GM23338 (cell line): ENCODE results near the gene PAK1. TPM values are rescaled to one million over a fixed set of nuclear protein-coding genes. Genes with fewer than 3 reads are reported as not detected.

ENCODE experiments used
- ATAC-seq: fragments of 200-7000 bp; cut with Tn5 transposase; 3 replicates; pipeline ENCODE4 v1.9.1; 2020
- DNase-seq: peaks from one replicate; pipeline ENCODE4 v3.0.0-alpha.2; 2015; ENCODE audit warnings: low spot score
- H2AFZ ChIP-seq: fragments of 200-600 bp; sonication (generic); 2 replicates; pipeline ENCODE4 v1.8.0; 2016; ENCODE audit warnings: antibody characterized with exemption, mild to moderate bottlenecking, moderate library complexity
- H3F3A ChIP-seq: fragments of 200-600 bp; sonication (generic); replicated peaks from 2 replicates; pipeline ENCODE4 v1.8.0; 2017; ENCODE audit warnings: antibody characterized with exemption, mixed run types, low read depth
- H3K27ac ChIP-seq: fragments of 200-600 bp; sonication (generic); 2 replicates; pipeline ENCODE4 v1.6.1; 2016; ENCODE audit warnings: low read depth
- H3K27me3 ChIP-seq: fragments of 200-600 bp; sonication (generic); 2 replicates; pipeline ENCODE4 v1.8.0; 2016; ENCODE audit warnings: mild to moderate bottlenecking, mixed run types, moderate library complexity; ENCODE audit not compliant: insufficient read depth
- H3K36me3 ChIP-seq: fragments of 200-600 bp; sonication (generic); 2 replicates; pipeline ENCODE4 v1.8.0; 2016; ENCODE audit warnings: mild to moderate bottlenecking; ENCODE audit not compliant: insufficient read depth
- H3K4me1 ChIP-seq: fragments of 200-600 bp; sonication (generic); 2 replicates; pipeline ENCODE4 v1.8.0; 2016; ENCODE audit warnings: mild to moderate bottlenecking, moderate library complexity; ENCODE audit not compliant: insufficient read depth
- H3K4me2 ChIP-seq: fragments of 200-600 bp; sonication (generic); 2 replicates; pipeline ENCODE4 v1.7.1; 2017; ENCODE audit warnings: mixed run types
- H3K4me3 ChIP-seq: fragments of 200-600 bp; sonication (generic); 2 replicates; pipeline ENCODE4 v1.6.1; 2016; ENCODE audit warnings: mixed run types
- H3K79me2 ChIP-seq: fragments of 200-600 bp; sonication (generic); replicated peaks from 2 replicates; pipeline ENCODE4 v1.8.0; 2017; ENCODE audit warnings: mild to moderate bottlenecking; ENCODE audit not compliant: insufficient read depth
- H3K9me2 ChIP-seq: fragments of 200-600 bp; sonication (generic); 2 replicates; pipeline ENCODE4 v1.8.0; 2017; ENCODE audit not compliant: insufficient read depth
- H4K20me1 ChIP-seq: fragments of 200-600 bp; sonication (generic); replicated peaks from 2 replicates; pipeline ENCODE4 v1.8.0; 2017; ENCODE audit warnings: mild to moderate bottlenecking; ENCODE audit not compliant: insufficient read depth
- H3K27ac Mint-ChIP-seq: 2 replicates; pipeline ENCODE4 v1.8.0; 2020; ENCODE audit warnings: inconsistent platforms, mild to moderate bottlenecking, moderate library complexity, mixed read lengths
- H3K27me3 Mint-ChIP-seq: 3 replicates; pipeline ENCODE4 v1.8.0; 2022; ENCODE audit warnings: low read depth, mild to moderate bottlenecking, moderate library complexity, mixed read lengths, inconsistent platforms; ENCODE audit not compliant: insufficient read depth, poor library complexity
- H3K36me3 Mint-ChIP-seq: 3 replicates; pipeline ENCODE4 v1.8.0; 2021; ENCODE audit warnings: low read depth, mild to moderate bottlenecking, inconsistent platforms, moderate library complexity, mixed read lengths
- H3K4me1 Mint-ChIP-seq: 3 replicates; pipeline ENCODE4 v1.8.0; 2020; ENCODE audit warnings: mild to moderate bottlenecking, inconsistent platforms, mixed read lengths
- H3K4me3 Mint-ChIP-seq: 3 replicates; pipeline ENCODE4 v1.8.0; 2021; ENCODE audit warnings: moderate library complexity, mild to moderate bottlenecking, inconsistent platforms, mixed read lengths
- H3K9me3 Mint-ChIP-seq: 3 replicates; pipeline ENCODE4 v1.8.0; 2020; ENCODE audit warnings: moderate library complexity, mild to moderate bottlenecking, inconsistent platforms, mixed read lengths
- CREB1 ChIP-seq: fragments of 250-450 bp; sonication (Bioruptor Pico); IDR thresholded peaks from 2 replicates; pipeline ENCODE4 v1.5.0; 2020; ENCODE audit warnings: low read depth, mild to moderate bottlenecking, moderate library complexity
- CTCF ChIP-seq, 2 experiments: fragments of 200-600 bp in 1 of 2; sonication (generic) in 1 of 2; conservative IDR thresholded peaks; 2 replicates each; pipeline versions ENCODE4 v1.5.1 to v1.6.1; 2016 to 2017; ENCODE audit warnings: antibody characterized with exemption in 2 of 2, low read depth in 2 of 2, mild to moderate bottlenecking in 2 of 2, moderate library complexity in 1 of 2
- ETS1 ChIP-seq: IDR thresholded peaks from 2 replicates; pipeline ENCODE4 v1.6.1; 2016; ENCODE audit warnings: antibody characterized with exemption
- EZH2 ChIP-seq: fragments of 200-600 bp; sonication (generic); IDR thresholded peaks from one replicate; pipeline ENCODE4 v1.8.0; 2017; ENCODE audit warnings: antibody characterized with exemption, mild to moderate bottlenecking, low read depth; ENCODE audit not compliant: unreplicated experiment
- EZH2phosphoT487 ChIP-seq: fragments of 200-600 bp; sonication (generic); IDR thresholded peaks from one replicate; pipeline ENCODE4 v1.8.1; 2018; ENCODE audit warnings: antibody characterized with exemption; ENCODE audit not compliant: unreplicated experiment
- JUNB ChIP-seq: IDR thresholded peaks from one replicate; pipeline ENCODE4 v1.6.1; 2016; ENCODE audit warnings: antibody characterized with exemption; ENCODE audit not compliant: unreplicated experiment
- NANOG ChIP-seq: IDR thresholded peaks from 2 replicates; pipeline ENCODE4 v1.6.1; 2016; ENCODE audit warnings: antibody characterized with exemption, borderline replicate concordance
- POLR2AphosphoS5 ChIP-seq: IDR thresholded peaks from 2 replicates; pipeline ENCODE4 v1.6.1; 2016; ENCODE audit warnings: antibody characterized with exemption, low read depth
- REST ChIP-seq: IDR thresholded peaks from one replicate; pipeline ENCODE4 v1.6.1; 2018; ENCODE audit warnings: antibody characterized with exemption; ENCODE audit not compliant: unreplicated experiment
- STAT1 ChIP-seq: IDR thresholded peaks from one replicate; pipeline ENCODE4 v1.6.1; 2016; ENCODE audit warnings: antibody characterized with exemption; ENCODE audit not compliant: unreplicated experiment
- ZNF114 ChIP-seq: fragments of 250-450 bp; sonication (Bioruptor Pico); IDR thresholded peaks from 2 replicates; pipeline ENCODE4 v1.5.0; 2020; ENCODE audit warnings: mild to moderate bottlenecking, moderate library complexity
- ZNF331 ChIP-seq: fragments of 250-450 bp; sonication (Bioruptor Pico); IDR thresholded peaks from 2 replicates; pipeline ENCODE4 v1.5.0; 2020; ENCODE audit warnings: low read depth, mild to moderate bottlenecking, moderate library complexity
- ZNF462 ChIP-seq: fragments of 250-450 bp; sonication (Bioruptor Pico); IDR thresholded peaks from 2 replicates; pipeline ENCODE4 v1.5.0; 2020; ENCODE audit warnings: mild to moderate bottlenecking, moderate library complexity
- polyA plus RNA-seq: library from polyadenylated mRNA; unstranded; fragments of >200 nt; fragmentation: Nextera tagmentation; extraction: Ambion mirVana; gene quantifications from 2 replicates; pipeline ENCODE4 v1.2.1, GENCODE V29; 2016
- total RNA-seq: library from RNA; depleted of rRNA; stranded (reverse); fragments of >200 nt; shearing (Covaris generic); gene quantifications from 2 replicates; pipeline ENCODE4 v1.2.3, GENCODE V29; 2014

PAK1 gene
- total and polyA plus RNA-seq, 2 experiments from 2014 or later, result 102 to 175 TPM

- Mint-ChIP-seq H3K4me1 (no peaks in the 10 kb centered on the region), H3K36me3 (peaks cover 50% of the 10 kb centered on the region), H3K9me3 (no peaks in the 10 kb centered on the region), H3K27ac (no peak overlapping the region), H3K27me3 (peaks cover 4% of the 10 kb centered on the region), H3K4me3 (no peak overlapping the region)
- Histone ChIP-seq H2AFZ (no peak overlapping the region), H3K4me1 (no peaks in the 10 kb centered on the region), H3K4me3 (no peak overlapping the region), H4K20me1 (peaks cover 4% of the 10 kb centered on the region), H3K36me3 (peaks cover 45% of the 10 kb centered on the region), H3K4me2 (no peak overlapping the region), H3F3A (0 out of 2 replicates have a peak, but pooled peaks cover 4% of the 10 kb centered on the region), H3K27me3 (no peaks in the 10 kb centered on the region), H3K79me2 (peaks cover 15% of the 10 kb centered on the region; the same call in 1 of the 2 replicates), H3K9me2 (no peaks in the 10 kb centered on the region), H3K27ac (no peak overlapping the region)
- no peak for TF ChIP-seq REST
- TF ChIP-seq CTCF (conservative IDR thresholded peaks at IDR 0.05; ENCODE audit: low read depth in 2 of 2), result no peak
- no peak for TF ChIP-seq EZH2phosphoT487
- no peak for TF ChIP-seq ETS1
- no peak for TF ChIP-seq POLR2AphosphoS5
- no peak for TF ChIP-seq NANOG
- no peak for TF ChIP-seq ZNF462
- no peak for TF ChIP-seq STAT1
- no peak for TF ChIP-seq CREB1
- TF ChIP-seq ZNF331, result no peak
- no peak for TF ChIP-seq EZH2
- no peak for TF ChIP-seq ZNF114 (CRISPR knock-in tag)
- TF ChIP-seq JUNB, result no peak
- DNase-seq (no peak), ATAC-seq (no peak)
Observed at GRCh38 chr11:77374108-77374507, 99.8 kb downstream of the PAK1 start.
